Thyroid gland (tissue), 4 donors: ENCODE results near the gene SLC16A2.

ENCODE experiments used
- POLR2A ChIP-seq, 2 donors: fragments of 450-650 bp; IDR thresholded peaks; one replicate each; pipeline ENCODE4 v1.6.1; 2017; ENCODE audit warnings: antibody characterized with exemption in 2 of 2, mild to moderate bottlenecking in 2 of 2, moderate library complexity in 1 of 2
- TF ChIP-seq, protein P1 (sequence below), 6 experiments: fragments of 200-600 bp in 3 of 6; fragments of 450-650 bp in 3 of 6; sonication (generic) in 3 of 6; IDR thresholded peaks; one replicate each; pipeline ENCODE4 v1.5.1; 2016 to 2019; ENCODE audit warnings: antibody characterized with exemption in 6 of 6, mild to moderate bottlenecking in 2 of 6, inconsistent platforms in 1 of 6, moderate library complexity in 1 of 6

DNA sequence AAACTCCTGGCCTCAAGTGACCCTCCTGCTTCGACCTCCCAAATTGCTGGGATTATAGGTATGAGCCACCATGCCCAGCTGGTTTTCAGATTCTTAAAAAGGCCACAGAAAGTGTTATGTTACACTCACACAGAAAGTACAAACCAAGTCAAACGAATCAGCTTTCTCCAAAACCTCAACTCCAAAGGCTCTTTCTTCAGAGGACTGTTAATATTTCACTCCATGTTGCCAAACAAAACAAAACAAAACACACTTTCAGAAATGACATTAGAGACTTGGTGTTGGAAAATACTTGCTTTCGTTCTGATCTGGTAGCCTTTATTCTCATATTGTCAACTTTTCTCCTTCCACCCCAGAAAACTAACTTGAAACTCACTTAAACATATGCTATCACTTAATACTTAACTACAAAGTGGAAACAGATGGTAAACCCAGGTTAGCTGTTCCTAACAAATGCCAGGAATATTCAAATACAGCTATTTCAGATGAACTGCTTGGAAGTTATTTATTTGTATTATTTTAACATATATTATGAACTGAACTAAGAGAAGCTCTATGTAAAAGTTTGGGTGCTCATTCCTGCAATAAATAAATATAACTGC is 158.4 kb downstream of the SLC16A2 start:
- no peak for TF ChIP-seq POLR2A (IDR thresholded peaks at IDR 0.05)
- TF ChIP-seq, protein P1, sequence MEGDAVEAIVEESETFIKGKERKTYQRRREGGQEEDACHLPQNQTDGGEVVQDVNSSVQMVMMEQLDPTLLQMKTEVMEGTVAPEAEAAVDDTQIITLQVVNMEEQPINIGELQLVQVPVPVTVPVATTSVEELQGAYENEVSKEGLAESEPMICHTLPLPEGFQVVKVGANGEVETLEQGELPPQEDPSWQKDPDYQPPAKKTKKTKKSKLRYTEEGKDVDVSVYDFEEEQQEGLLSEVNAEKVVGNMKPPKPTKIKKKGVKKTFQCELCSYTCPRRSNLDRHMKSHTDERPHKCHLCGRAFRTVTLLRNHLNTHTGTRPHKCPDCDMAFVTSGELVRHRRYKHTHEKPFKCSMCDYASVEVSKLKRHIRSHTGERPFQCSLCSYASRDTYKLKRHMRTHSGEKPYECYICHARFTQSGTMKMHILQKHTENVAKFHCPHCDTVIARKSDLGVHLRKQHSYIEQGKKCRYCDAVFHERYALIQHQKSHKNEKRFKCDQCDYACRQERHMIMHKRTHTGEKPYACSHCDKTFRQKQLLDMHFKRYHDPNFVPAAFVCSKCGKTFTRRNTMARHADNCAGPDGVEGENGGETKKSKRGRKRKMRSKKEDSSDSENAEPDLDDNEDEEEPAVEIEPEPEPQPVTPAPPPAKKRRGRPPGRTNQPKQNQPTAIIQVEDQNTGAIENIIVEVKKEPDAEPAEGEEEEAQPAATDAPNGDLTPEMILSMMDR (IDR thresholded peaks at IDR 0.05): no peak
